GM23338 (cell line): Measurements from ENCODE around the gene EXOG.

Experiments used
- CREB1 ChIP-seq: fragments of 250-450 bp; sonication (Bioruptor Pico); IDR thresholded peaks from 2 replicates; pipeline ENCODE4 v1.5.0; 2020; ENCODE audit warnings: low read depth, mild to moderate bottlenecking, moderate library complexity
- EZH2 ChIP-seq: fragments of 200-600 bp; sonication (generic); IDR thresholded peaks from one replicate; pipeline ENCODE4 v1.8.0; 2017; ENCODE audit warnings: antibody characterized with exemption, mild to moderate bottlenecking, low read depth; ENCODE audit not compliant: unreplicated experiment
- EZH2phosphoT487 ChIP-seq: fragments of 200-600 bp; sonication (generic); IDR thresholded peaks from one replicate; pipeline ENCODE4 v1.8.1; 2018; ENCODE audit warnings: antibody characterized with exemption; ENCODE audit not compliant: unreplicated experiment
- JUNB ChIP-seq: IDR thresholded peaks from one replicate; pipeline ENCODE4 v1.6.1; 2016; ENCODE audit warnings: antibody characterized with exemption; ENCODE audit not compliant: unreplicated experiment
- NANOG ChIP-seq: IDR thresholded peaks from 2 replicates; pipeline ENCODE4 v1.6.1; 2016; ENCODE audit warnings: antibody characterized with exemption, borderline replicate concordance
- POLR2AphosphoS5 ChIP-seq: IDR thresholded peaks from 2 replicates; pipeline ENCODE4 v1.6.1; 2016; ENCODE audit warnings: antibody characterized with exemption, low read depth
- ZNF331 ChIP-seq: fragments of 250-450 bp; sonication (Bioruptor Pico); IDR thresholded peaks from 2 replicates; pipeline ENCODE4 v1.5.0; 2020; ENCODE audit warnings: low read depth, mild to moderate bottlenecking, moderate library complexity
- TF ChIP-seq, protein P1 (sequence below), 2 experiments: fragments of 200-600 bp in 1 of 2; sonication (generic) in 1 of 2; conservative IDR thresholded peaks; 2 replicates each; pipeline versions ENCODE4 v1.5.1 to v1.6.1; 2016 to 2017; ENCODE audit warnings: antibody characterized with exemption in 2 of 2, low read depth in 2 of 2, mild to moderate bottlenecking in 2 of 2, moderate library complexity in 1 of 2
- TF ChIP-seq, protein P2 (sequence below): IDR thresholded peaks from one replicate; pipeline ENCODE4 v1.6.1; 2018; ENCODE audit warnings: antibody characterized with exemption; ENCODE audit not compliant: unreplicated experiment

DNA sequence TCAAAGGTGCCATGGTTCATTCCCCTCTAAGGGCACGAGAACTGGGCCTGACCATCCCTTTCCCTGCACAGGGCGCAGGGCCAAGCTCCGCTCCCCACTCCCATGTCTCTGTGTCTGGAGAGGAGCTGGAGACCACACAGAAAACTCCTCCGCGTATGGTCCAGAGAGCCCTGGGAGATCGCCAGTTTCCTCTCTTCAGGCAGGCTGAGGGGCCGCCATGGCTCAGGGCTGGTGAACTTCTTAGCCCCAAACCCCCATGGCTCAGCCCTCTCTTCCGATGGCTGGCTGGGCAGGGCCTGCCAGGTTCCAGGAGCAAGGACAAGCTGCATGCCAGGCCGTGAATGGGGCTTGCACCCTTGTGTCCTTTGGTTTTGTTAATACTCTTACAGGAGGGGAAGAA lies 52.9 kb downstream of the EXOG start:
- TF ChIP-seq, protein P1, sequence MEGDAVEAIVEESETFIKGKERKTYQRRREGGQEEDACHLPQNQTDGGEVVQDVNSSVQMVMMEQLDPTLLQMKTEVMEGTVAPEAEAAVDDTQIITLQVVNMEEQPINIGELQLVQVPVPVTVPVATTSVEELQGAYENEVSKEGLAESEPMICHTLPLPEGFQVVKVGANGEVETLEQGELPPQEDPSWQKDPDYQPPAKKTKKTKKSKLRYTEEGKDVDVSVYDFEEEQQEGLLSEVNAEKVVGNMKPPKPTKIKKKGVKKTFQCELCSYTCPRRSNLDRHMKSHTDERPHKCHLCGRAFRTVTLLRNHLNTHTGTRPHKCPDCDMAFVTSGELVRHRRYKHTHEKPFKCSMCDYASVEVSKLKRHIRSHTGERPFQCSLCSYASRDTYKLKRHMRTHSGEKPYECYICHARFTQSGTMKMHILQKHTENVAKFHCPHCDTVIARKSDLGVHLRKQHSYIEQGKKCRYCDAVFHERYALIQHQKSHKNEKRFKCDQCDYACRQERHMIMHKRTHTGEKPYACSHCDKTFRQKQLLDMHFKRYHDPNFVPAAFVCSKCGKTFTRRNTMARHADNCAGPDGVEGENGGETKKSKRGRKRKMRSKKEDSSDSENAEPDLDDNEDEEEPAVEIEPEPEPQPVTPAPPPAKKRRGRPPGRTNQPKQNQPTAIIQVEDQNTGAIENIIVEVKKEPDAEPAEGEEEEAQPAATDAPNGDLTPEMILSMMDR (conservative IDR thresholded peaks at IDR 0.05; ENCODE audit: low read depth in 2 of 2) = no peak
- TF ChIP-seq, protein P2, sequence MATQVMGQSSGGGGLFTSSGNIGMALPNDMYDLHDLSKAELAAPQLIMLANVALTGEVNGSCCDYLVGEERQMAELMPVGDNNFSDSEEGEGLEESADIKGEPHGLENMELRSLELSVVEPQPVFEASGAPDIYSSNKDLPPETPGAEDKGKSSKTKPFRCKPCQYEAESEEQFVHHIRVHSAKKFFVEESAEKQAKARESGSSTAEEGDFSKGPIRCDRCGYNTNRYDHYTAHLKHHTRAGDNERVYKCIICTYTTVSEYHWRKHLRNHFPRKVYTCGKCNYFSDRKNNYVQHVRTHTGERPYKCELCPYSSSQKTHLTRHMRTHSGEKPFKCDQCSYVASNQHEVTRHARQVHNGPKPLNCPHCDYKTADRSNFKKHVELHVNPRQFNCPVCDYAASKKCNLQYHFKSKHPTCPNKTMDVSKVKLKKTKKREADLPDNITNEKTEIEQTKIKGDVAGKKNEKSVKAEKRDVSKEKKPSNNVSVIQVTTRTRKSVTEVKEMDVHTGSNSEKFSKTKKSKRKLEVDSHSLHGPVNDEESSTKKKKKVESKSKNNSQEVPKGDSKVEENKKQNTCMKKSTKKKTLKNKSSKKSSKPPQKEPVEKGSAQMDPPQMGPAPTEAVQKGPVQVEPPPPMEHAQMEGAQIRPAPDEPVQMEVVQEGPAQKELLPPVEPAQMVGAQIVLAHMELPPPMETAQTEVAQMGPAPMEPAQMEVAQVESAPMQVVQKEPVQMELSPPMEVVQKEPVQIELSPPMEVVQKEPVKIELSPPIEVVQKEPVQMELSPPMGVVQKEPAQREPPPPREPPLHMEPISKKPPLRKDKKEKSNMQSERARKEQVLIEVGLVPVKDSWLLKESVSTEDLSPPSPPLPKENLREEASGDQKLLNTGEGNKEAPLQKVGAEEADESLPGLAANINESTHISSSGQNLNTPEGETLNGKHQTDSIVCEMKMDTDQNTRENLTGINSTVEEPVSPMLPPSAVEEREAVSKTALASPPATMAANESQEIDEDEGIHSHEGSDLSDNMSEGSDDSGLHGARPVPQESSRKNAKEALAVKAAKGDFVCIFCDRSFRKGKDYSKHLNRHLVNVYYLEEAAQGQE = no peak
- TF ChIP-seq POLR2AphosphoS5 (no peak), CREB1 (no peak), EZH2phosphoT487 (no peak), EZH2 (no peak), JUNB (no peak), NANOG (no peak), ZNF331 (CRISPR knock-in tag) (no peak)
